ENCODE results near the gene NEDD4L. TPM values are rescaled to one million over a fixed set of nuclear protein-coding genes. Genes with fewer than 3 reads are reported as not detected.

Gene NEDD4L
- total RNA-seq, 2 experiments from 2014 or later, result 11.2 to 13.7 TPM

- no peaks in the 10 kb centered on the region for H3K4me1 ChIP-seq (ENCODE audit: insufficient read depth, low read length)
- Mint-ChIP-seq H3K27me3 (no peaks in the 10 kb centered on the region), H3K27ac (no peak overlapping the region), H3K4me3 (no peak overlapping the region), H3K36me3 (ENCODE audit: low read depth) (no peaks in the 10 kb centered on the region), H3K4me1 (ENCODE audit: low read depth) (no peaks in the 10 kb centered on the region), H3K9me3 (no peaks in the 10 kb centered on the region)
- no peak for TF ChIP-seq CTCF (IDR thresholded peaks at IDR 0.05)
- no peak overlapping the region for H3K27ac ChIP-seq (ENCODE audit: low read depth in 1 of 2, low read length in 2 of 2)
- ChIA-PET POLR2A (no interaction called here), CTCF (no interaction called here)
- no peaks in the 10 kb centered on the region for H3K36me3 ChIP-seq (ENCODE audit: insufficient read depth, low read length)
- DNase-seq (no peak), ATAC-seq (ENCODE audit: poor library complexity) (no peak)
- intact Hi-C loops (cut with DNase I, micrococcal nuclease), result no loop called here
- no peaks in the 10 kb centered on the region for H3K27me3 ChIP-seq (ENCODE audit: control insufficient read depth in 1 of 2, insufficient read depth in 2 of 2, low read length in 2 of 2)
- H3K4me3 ChIP-seq (ENCODE audit: low read length), result no peak overlapping the region
- no peaks in the 10 kb centered on the region for H3K9me3 ChIP-seq (ENCODE audit: control insufficient read depth in 1 of 2, insufficient read depth in 1 of 2, low read length in 2 of 2)
These were observed 301.8 kb downstream of the NEDD4L start for GRCh38 chr18:58345875-58346274.

- Histone ChIP-seq H3K36me3 (ENCODE audit: insufficient read depth, low read length) (no peaks in the 10 kb centered on the region), H3K27ac (ENCODE audit: low read depth in 1 of 2, low read length in 2 of 2) (no peak overlapping the region), H3K4me1 (ENCODE audit: insufficient read depth, low read length) (no peaks in the 10 kb centered on the region), H3K27me3 (ENCODE audit: control insufficient read depth in 1 of 2, insufficient read depth in 2 of 2, low read length in 2 of 2) (no peaks in the 10 kb centered on the region), H3K4me3 (ENCODE audit: low read length) (no peak overlapping the region), H3K9me3 (ENCODE audit: control insufficient read depth in 1 of 2, insufficient read depth in 1 of 2, low read length in 2 of 2) (no peaks in the 10 kb centered on the region)
- Mint-ChIP-seq H3K27ac (no peak overlapping the region), H3K4me3 (no peak overlapping the region), H3K36me3 (ENCODE audit: low read depth) (no peaks in the 10 kb centered on the region), H3K4me1 (ENCODE audit: low read depth) (no peaks in the 10 kb centered on the region), H3K9me3 (no peaks in the 10 kb centered on the region), H3K27me3 (no peaks in the 10 kb centered on the region)
- DNase-seq, result no peak
- TF ChIP-seq CTCF (IDR thresholded peaks at IDR 0.05), result no peak
- no peak for ATAC-seq (ENCODE audit: poor library complexity)
- ChIA-PET CTCF (interaction anchor here (0.8 kb wide), 1 partner anchor 9 kb away, joined by 3 read pairs; no protein-coding TSS in a partner anchor), POLR2A (no interaction called here)
- intact Hi-C loops (cut with DNase I, micrococcal nuclease), result no loop called here
These were observed 303.1 kb downstream of the NEDD4L start for GRCh38 chr18:58347135-58347534.

- DNase-seq (peak in 2 of 14 experiments; percentile 14 to 19), ATAC-seq (ENCODE audit: poor library complexity) (no peak)
- Histone ChIP-seq H3K4me3 (ENCODE audit: low read length) (no peak overlapping the region), H3K4me1 (ENCODE audit: insufficient read depth, low read length) (no peaks in the 10 kb centered on the region), H3K27me3 (ENCODE audit: control insufficient read depth in 1 of 2, insufficient read depth in 2 of 2, low read length in 2 of 2) (no peaks in the 10 kb centered on the region), H3K27ac (ENCODE audit: low read depth in 1 of 2, low read length in 2 of 2) (no peak overlapping the region), H3K9me3 (ENCODE audit: control insufficient read depth in 1 of 2, insufficient read depth in 1 of 2, low read length in 2 of 2) (no peaks in the 10 kb centered on the region), H3K36me3 (ENCODE audit: insufficient read depth, low read length) (no peaks in the 10 kb centered on the region)
- Mint-ChIP-seq H3K27me3 (no peaks in the 10 kb centered on the region), H3K9me3 (no peaks in the 10 kb centered on the region), H3K4me3 (no peak overlapping the region), H3K36me3 (ENCODE audit: low read depth) (no peaks in the 10 kb centered on the region), H3K4me1 (ENCODE audit: low read depth) (no peaks in the 10 kb centered on the region), H3K27ac (no peak overlapping the region)
- ChIA-PET CTCF (interaction anchor here (0.5 to 0.6 kb wide), 2 partner anchors 135 to 477 kb away, joined by 3 read pairs; no protein-coding TSS in a partner anchor), POLR2A (no interaction called here)
- intact Hi-C loops (cut with DNase I, micrococcal nuclease), result no loop called here
- no peak for TF ChIP-seq CTCF (IDR thresholded peaks at IDR 0.05)
These were observed 304.5 kb downstream of the NEDD4L start for GRCh38 chr18:58348517-58348916.

All from CD4-positive, alpha-beta T cell (primary cell).